K562 (cell line): ENCODE results near the gene CBX8. TPM values are rescaled to one million over a fixed set of nuclear protein-coding genes. Genes with fewer than 3 reads are reported as not detected.
A peak's percentile ranks its signal among the peaks of the same experiment; 100 is the strongest.

ENCODE experiments used
- ATAC-seq: fragments of 200-7000 bp; cut with Tn5 transposase; 3 replicates; pipeline ENCODE4 v1.9.1; 2020; ENCODE audit warnings: moderate library complexity
- BruUV-seq: library from RNA; stranded (reverse); fragments of 400-500 nt; replicated peaks from 2 replicates; lab custom pipeline; 2021; lab: Mats Ljungman, UMichigan
- CTCF ChIA-PET: fragments of 300-600 bp; formaldehyde crosslinking; extraction: SDS; loops from one replicate; lab custom pipeline; 2021; ENCODE audit warnings: low intra/inter-chr PET ratio; lab: Yijun Ruan, JAX
- POLR2A ChIA-PET: fragments of 300-600, 350-650 bp; sonication (Branson Sonifier 250); formaldehyde crosslinking; extraction: SDS; loops from one replicate; lab custom pipeline; 2021; ENCODE audit warnings: antibody characterized with exemption, inconsistent platforms; lab: Yijun Ruan, JAX
- DNase-seq, 4 experiments: peaks; one replicate each; pipeline versions ENCODE4 v3.0.0 to v3.0.0-alpha.2; 2011 to 2018; ENCODE audit warnings: low spot score in 3 of 4, mixed read lengths in 3 of 4; ENCODE audit errors: extremely low read depth in 1 of 4
- FAIRE-seq: peaks from 2 replicates; lab custom pipeline; 2011; peaks lifted over from hg19 to GRCh38; lab: Jason Lieb, UNC
- H2AFZ ChIP-seq: 2 replicates; pipeline ENCODE4 v1.6.0; 2011; ENCODE audit warnings: low read depth, low read length, control low read depth, inconsistent platforms
- H3K27ac ChIP-seq: fragments of 200-600 bp; 3 replicates; pipeline ENCODE4 v1.8.0; 2011; ENCODE audit warnings: low read depth, mild to moderate bottlenecking, control low read depth, inconsistent platforms, low read length, moderate library complexity, mixed read lengths; ENCODE audit errors: extremely low read depth
- H3K27me3 ChIP-seq, 2 experiments: fragments of 300-600 bp in 1 of 2; 2 replicates in 1 of 2; 3 replicates in 1 of 2; pipeline versions ENCODE4 v1.6.0 to v1.8.0; 2011; ENCODE audit warnings: inconsistent platforms in 2 of 2, low read length in 2 of 2, mild to moderate bottlenecking in 1 of 2, mixed read lengths in 1 of 2, moderate library complexity in 1 of 2; ENCODE audit not compliant: control insufficient read depth in 2 of 2, insufficient read depth in 2 of 2
- H3K36me3 ChIP-seq: fragments of 300-600 bp; 3 replicates; pipeline ENCODE4 v1.8.0; 2011; ENCODE audit warnings: mild to moderate bottlenecking, low read length, inconsistent platforms; ENCODE audit not compliant: control insufficient read depth, insufficient read depth
- H3K4me1 ChIP-seq, 2 experiments: fragments of 200-600 bp in 1 of 2; replicated peaks in 1 of 2; 2 replicates in 1 of 2; 3 replicates in 1 of 2; pipeline versions ENCODE4 v1.5.1 to v1.8.0; 2011; ENCODE audit warnings: inconsistent platforms in 2 of 2, low read length in 2 of 2, mild to moderate bottlenecking in 1 of 2, mixed read lengths in 1 of 2, moderate library complexity in 1 of 2; ENCODE audit not compliant: control insufficient read depth in 2 of 2, insufficient read depth in 2 of 2
- H3K4me2 ChIP-seq: 2 replicates; pipeline ENCODE4 v1.6.1; 2011; ENCODE audit warnings: low read length, control low read depth, inconsistent platforms, mixed read lengths; ENCODE audit not compliant: insufficient read depth
- H3K4me3 ChIP-seq: fragments of 200-600 bp; sonication (generic), shearing (Covaris generic); 2 replicates; pipeline ENCODE4 v1.5.1; 2016; ENCODE audit warnings: control low read depth, inconsistent platforms
- H3K79me2 ChIP-seq: fragments of 200-600 bp; 3 replicates; pipeline ENCODE4 v1.8.0; 2011; ENCODE audit warnings: low read length, inconsistent platforms; ENCODE audit not compliant: control insufficient read depth, insufficient read depth
- H3K9ac ChIP-seq, 2 experiments: 2 replicates each; pipeline versions ENCODE4 v1.6.0 to v1.6.1; 2011; ENCODE audit warnings: low read depth in 2 of 2, low read length in 2 of 2, control low read depth in 1 of 2, inconsistent platforms in 1 of 2, mild to moderate bottlenecking in 1 of 2, mixed read lengths in 1 of 2; ENCODE audit not compliant: insufficient read depth in 1 of 2
- H3K9me1 ChIP-seq: one replicate; pipeline ENCODE4 v1.6.0; 2011; ENCODE audit warnings: inconsistent platforms, mild to moderate bottlenecking, low read length, moderate library complexity; ENCODE audit not compliant: control insufficient read depth, insufficient read depth
- H3K9me3 ChIP-seq: replicated peaks from 2 replicates; pipeline ENCODE4 v1.5.1; 2011; ENCODE audit warnings: low read depth, low read length, inconsistent platforms; ENCODE audit not compliant: control insufficient read depth, insufficient read depth
- H4K20me1 ChIP-seq: replicated peaks from 2 replicates; pipeline ENCODE4 v1.6.1; 2011; ENCODE audit warnings: low read length, inconsistent platforms, mixed read lengths; ENCODE audit not compliant: control insufficient read depth, insufficient read depth
- HMGN3 ChIP-seq: IDR thresholded peaks from 2 replicates; pipeline ENCODE4 v1.6.1; 2011; ENCODE audit warnings: borderline replicate concordance, low read depth, mild to moderate bottlenecking, mixed read lengths, low read length; ENCODE audit not compliant: insufficient read length; ENCODE audit errors: extremely low read depth
- ILK ChIP-seq: fragments of 450-650 bp; IDR thresholded peaks from 2 replicates; pipeline ENCODE4 v1.6.1; 2016; ENCODE audit warnings: missing genetic modification characterization, low read depth, mild to moderate bottlenecking, missing compliant biosample characterization, moderate library complexity, borderline replicate concordance
- NELFE ChIP-seq: IDR thresholded peaks from 2 replicates; pipeline ENCODE4 v1.6.1; 2011; ENCODE audit warnings: mild to moderate bottlenecking; ENCODE audit not compliant: insufficient read depth, insufficient read length
- POLR2G ChIP-seq: fragments of 200-400 bp; formaldehyde crosslinking; IDR thresholded peaks from 2 replicates; pipeline ENCODE4 v1.6.1; 2017; ENCODE audit warnings: low read depth, mild to moderate bottlenecking, antibody characterized with exemption, low read length, moderate library complexity
- ZBTB33 ChIP-seq: sonication (generic); formaldehyde crosslinking; IDR thresholded peaks from 2 replicates; pipeline ENCODE4 v1.8.1; 2023; ENCODE audit warnings: mild to moderate bottlenecking, missing genetic modification reagents
- WGBS: fragments of 100-300 bp; shearing (Covaris generic); methylation state at CpG from one replicate; pipeline ENCODE4 v1.1.6; 2016; ENCODE audit warnings: low coverage, mixed read lengths; ENCODE audit not compliant: insufficient coverage; ENCODE audit errors: missing lambda C conversion rate; 5-methylcytosine and 5-hydroxymethylcytosine counted together
- in situ Hi-C: fragments of 300-500 bp; cut with MboI; formaldehyde crosslinking; loops from 4 replicates; pipeline ENCODE4 v1.15.0; 2018; ENCODE audit warnings: inconsistent platforms, mixed read lengths
- intact Hi-C: fragments of 100-400 bp; cut with micrococcal nuclease; formaldehyde crosslinking; loops from 2 replicates; pipeline ENCODE4 v1.14.2; 2022
- polyA plus RNA-seq, 8 experiments: library from polyadenylated mRNA; depleted of rRNA in 4 of 8; stranded (reverse) in 5 of 8; unstranded in 3 of 8; fragments of >200 nt; fragmentation: Nextera tagmentation in 2 of 8; fragmentation: Illumina TruSeq in 1 of 8; extraction: Ambion mirVana in 2 of 8; extraction: Trizol in 1 of 8; gene quantifications; 2 replicates each; pipeline versions ENCODE4 v1.2.1 to v1.2.3, GENCODE V29; 2011 to 2014; ENCODE audit warnings: inconsistent platforms in 1 of 8, missing spikeins in 1 of 8
- total RNA-seq, 7 experiments: library from RNA; depleted of rRNA in 6 of 7; stranded (reverse); fragments of >200 nt in 6 of 7; fragmentation: Illumina TruSeq in 2 of 7; extraction: Trizol in 2 of 7; gene quantifications; 2 replicates each; pipeline versions ENCODE4 v1.2.1 to v1.2.3, GENCODE V29; 2011 to 2021; ENCODE audit warnings: low replicate concordance in 1 of 7

Gene CBX8
- total and polyA plus RNA-seq, 9 of the 15 experiments (the other 6 are each of a cell fraction or from before 2014, with no cell fraction given): 0.08 to 11.9 (median 2.6) TPM

- intact Hi-C loops (loop anchor here (1.0 kb wide), 1 partner anchor 125 kb away; no protein-coding TSS in a partner anchor), in situ Hi-C loops (loop anchor here (5.0 kb wide), 1 partner anchor 44 kb away; no protein-coding TSS in a partner anchor)
- Histone ChIP-seq H3K36me3 (peaks cover 20% of the 10 kb centered on the region; the same call in 2 of the 3 replicates), H3K27ac (no peak overlapping the region), H3K9me1 (no peaks in the 10 kb centered on the region), H2AFZ (no peak overlapping the region), H3K9ac (no peak overlapping the region), H3K4me1 (peaks cover 7 to 52% of the 10 kb centered on the region in 2 experiments), H3K27me3 (no peaks in the 10 kb centered on the region), H3K4me2 (no peak overlapping the region), H3K79me2 (peaks cover 12% of the 10 kb centered on the region), H3K9me3 (no peaks in the 10 kb centered on the region), H4K20me1 (no peaks in the 10 kb centered on the region), H3K4me3 (no peak overlapping the region)
- TF ChIP-seq POLR2G (peak; percentile 39), ILK (tag) (no peak), HMGN3 (peak; percentile 10), ZBTB33 (CRISPR knock-in tag) (peak; percentile 84), NELFE (no peak)
- DNase-seq (no peak), FAIRE-seq (no peak), ATAC-seq (no peak)
- ChIA-PET CTCF (interaction anchor here (1.0 to 2.3 kb wide), 4 partner anchors 43 to 179 kb away, joined by 3 to 18 read pairs (median 12); no protein-coding TSS in a partner anchor), POLR2A (interaction anchor here (0.7 to 1.8 kb wide), 2 partner anchors 46 to 154 kb away, joined by 3 to 10 read pairs; no protein-coding TSS in a partner anchor)
- BruUV-seq: no TSS peak
- WGBS: 91% methylated on average over 13 of the region's 68 CpGs
Measured at GRCh38 chr17:79790805-79791734, 5.8 kb downstream of the CBX8 start.
